GM18861 (cell line): Measurements from ENCODE around the gene NTM.

Experiments used
- ATAC-seq: cut with Tn5 transposase; IDR thresholded peaks from one replicate; pipeline ENCODE4 v1.9.1; 2021; ENCODE audit not compliant: unreplicated experiment

Gene NTM

DNA sequence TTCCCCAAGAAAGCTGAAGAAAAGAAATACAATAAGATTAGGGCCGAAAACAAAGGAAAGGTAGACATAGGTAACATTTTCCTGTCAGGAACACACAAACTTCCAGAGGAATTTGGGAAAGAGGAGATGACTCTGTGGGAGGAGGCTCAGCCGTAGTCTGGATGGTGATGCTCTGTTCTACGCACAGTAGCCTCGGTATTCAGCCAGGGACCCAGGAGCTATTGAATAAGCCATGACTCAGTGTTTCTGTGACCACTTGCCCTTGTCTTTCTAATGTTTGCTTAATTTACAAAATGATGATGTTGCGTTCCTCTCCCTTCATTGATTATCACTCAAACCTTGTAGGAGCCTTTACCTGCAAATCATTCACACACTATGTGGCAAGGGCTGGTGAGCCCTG is 745.0 kb downstream of the NTM start:
- no peak for ATAC-seq

DNA sequence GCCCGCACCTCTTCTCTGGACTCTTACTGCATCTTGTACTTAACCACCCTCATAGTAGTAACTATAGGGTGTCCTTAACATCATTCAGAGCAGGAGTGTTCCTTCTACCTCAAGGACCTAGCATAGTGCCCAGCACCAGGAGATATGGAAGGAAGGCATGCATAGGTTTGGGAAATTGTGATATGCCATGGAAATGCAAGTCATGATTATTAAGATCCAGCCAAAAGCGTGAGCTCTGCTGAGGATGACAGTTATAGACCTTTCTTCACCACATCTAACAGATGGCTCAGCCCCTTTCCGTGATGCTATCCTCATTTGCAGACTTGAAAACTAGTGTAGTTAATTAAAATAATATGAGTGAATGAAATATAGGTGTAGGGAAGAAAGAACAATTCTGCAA is 746.1 kb downstream of the NTM start:
- no peak for ATAC-seq

GRCh38 chr11:132118661-132119060 is 748.2 kb downstream of the NTM start:
- ATAC-seq: no peak

DNA sequence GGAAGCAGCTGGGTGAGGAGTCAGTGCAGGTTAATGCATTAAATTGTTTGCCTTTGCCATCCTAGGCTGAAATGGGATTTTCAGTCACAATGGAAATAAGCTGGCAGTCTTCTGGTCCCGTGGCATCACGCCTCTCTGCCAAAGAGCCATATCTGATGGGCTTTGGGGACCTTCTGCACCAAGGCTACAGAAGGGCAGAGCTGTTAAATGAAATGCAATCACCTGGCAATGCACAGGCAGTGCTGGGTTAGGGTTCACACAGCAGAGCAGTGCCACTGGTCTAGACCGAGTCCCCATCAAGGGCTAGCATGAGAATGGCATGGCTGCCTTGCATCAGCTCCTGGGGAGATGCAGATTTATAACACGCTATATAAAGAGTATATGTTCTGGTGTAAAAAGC is 749.2 kb downstream of the NTM start:
- no peak for ATAC-seq

DNA sequence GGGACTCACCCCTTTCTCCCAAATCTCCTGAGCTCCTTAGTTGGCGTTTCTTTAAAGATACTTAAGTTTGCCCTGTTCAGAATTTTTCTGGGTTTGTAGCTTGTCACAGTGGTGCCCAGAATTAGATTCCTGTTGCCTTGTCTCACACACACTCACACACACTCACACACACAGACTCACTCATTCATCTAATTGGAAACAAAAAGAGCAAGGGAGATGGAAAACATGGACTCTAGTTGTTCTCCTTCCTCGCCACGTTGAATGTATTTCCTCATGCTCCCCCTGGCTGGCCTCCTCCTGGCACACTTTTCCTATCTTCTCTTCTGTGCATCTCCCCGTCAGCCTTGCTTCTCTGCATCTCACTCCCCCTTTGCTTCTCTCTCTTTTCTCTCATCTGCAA is 752.3 kb downstream of the NTM start:
- ATAC-seq: no peak

DNA sequence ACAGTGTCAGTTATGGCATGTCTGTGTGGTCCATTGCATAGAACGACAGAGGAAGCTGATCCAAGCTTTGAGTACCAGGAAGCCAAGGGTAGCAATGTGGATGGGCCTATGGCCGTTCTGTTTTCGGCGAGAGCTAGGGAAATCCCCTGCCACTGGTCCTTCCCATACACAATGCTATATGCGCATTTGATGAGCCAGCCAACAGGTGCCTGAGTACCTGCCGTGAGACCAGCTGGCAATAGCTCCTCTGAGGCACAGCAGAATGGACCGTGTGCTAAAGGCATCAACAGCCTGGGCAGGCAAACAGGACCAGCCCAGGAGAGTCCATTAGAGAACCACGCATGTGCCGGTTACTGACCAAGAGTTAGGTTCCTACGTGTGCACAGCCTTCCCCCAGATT is 753.0 kb downstream of the NTM start:
- no peak for ATAC-seq

DNA sequence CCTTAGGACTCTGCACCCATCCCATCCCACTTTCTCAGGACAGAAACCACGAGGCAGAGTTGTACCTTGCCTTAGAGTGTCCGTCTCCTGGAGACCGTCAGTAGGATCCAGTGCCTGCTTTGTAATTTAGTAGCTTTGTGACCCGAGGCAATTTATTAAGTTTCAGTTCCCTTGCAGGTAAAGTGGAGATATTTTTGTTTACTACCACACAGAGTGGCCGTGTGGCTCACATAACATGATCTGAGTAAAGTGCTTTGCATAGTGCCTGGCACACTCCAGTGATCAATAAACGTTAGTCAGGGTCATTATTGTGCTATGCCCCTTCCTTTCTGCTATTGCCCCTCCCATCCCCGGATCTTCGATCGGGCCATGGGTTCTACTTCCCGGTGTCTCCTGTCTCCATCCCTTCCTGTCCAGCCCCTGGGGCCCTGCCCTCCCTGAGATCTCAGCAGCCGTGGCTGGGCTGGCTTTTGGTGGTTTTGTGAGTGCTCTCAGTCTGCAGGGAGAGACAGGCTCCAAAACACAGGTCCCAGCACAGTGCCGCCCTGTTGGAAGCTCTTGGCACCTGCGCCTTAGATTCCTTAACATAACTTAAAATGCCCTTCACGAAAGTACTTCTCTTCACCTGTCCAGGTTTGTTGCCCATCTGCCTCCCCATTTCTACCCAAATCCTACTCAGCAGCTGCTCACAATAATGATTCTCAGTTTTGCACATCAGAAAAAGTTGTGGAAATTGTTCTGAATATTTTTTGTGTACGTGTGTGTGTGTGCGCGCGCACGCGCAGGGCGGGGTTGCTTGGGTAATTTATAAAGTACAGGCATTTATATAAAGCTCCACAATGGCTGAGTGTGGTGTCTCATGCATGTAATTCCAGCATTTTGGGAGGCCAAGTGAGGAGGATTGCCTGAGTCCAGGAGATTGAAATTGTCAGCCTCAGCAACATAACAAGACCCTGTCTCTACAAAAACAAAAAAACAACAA is 753.7 kb downstream of the NTM start:
- ATAC-seq: no peak

GRCh38 chr11:132125988-132126871 is 755.8 kb downstream of the NTM start:
- ATAC-seq: no peak

DNA sequence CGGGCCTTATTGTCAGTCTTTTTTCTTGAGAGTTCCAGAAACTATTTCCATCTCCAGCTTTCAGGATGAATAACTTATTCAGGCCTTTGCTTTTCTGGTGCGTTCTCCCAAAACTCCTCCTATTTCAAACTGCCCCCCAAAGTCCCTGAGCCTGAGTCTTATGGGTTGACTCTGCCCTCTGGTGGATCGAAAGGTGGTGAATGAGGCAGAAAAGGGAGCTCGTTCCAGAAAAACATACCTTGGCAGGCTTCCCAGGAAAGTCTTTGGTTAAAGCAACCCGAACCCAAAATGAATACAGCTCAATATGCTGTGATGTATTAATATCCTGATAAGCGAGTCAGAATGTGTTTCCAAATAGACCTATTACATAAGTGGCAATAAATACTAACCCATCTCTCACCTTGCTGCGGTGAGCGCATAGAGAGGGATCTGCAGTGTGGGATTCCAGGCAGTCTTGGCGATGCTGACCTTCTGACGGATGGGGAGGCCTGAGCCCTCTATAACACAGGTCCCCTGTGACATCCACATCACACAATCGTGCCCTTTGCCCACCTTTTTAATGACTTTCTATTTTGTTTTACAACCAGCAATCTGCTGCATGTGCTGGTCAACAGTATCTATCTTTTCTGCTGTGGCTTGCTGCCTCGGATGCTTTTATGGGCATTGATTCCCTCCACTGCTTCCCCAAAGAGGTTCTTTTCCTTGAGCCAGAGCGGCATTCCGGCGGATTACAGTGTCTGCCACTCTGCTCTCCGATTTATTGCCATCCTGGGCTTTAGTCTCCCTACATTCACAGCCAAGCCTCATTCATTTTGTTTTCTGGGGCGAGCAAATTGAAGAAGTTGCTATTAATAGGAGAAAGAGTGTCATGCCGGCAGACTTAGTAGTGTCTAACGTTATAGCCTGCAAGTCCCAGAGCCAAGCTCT is 756.8 kb downstream of the NTM start:
- ATAC-seq: no peak

DNA sequence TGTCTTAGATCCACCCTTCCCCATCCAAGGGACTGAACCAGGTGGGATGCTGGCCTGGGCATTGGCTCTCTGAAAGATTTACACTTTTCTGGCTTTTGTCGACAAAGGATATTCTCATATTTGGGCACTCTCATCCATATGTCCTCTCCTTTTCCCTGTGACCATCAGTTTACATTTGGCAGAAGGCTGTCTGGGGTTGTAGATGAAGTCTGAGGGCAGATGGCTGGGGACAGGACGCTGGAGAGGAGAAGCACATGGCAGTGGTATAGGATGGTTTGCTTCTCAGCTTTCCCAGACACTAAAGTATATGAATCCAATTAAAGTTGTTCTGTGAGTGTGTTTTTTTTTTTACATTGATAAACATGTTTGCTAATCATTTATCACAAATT is 757.5 kb downstream of the NTM start:
- ATAC-seq: no peak

DNA sequence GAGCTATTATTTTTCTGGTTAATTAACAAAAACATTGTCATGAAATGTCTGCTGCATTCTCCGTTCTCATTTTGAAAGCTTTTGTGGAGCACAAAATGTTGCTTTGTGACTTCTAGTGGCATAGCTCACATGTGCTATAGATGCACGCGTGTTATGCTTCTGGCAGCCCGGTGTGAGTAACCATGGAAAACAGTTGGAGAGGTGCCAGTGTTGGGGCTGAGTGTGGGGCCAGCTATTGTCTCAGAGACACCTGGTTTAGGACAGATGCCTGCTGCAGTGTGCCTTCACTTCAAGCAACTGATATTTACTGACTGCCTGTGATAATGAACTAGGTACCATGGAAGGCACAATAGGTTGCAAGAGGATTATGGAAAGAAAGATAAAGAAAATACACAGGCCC is 760.6 kb downstream of the NTM start:
- no peak for ATAC-seq

- no peak for ATAC-seq
Measured at GRCh38 chr11:132131961-132132360, 761.5 kb downstream of the NTM start.

- ATAC-seq: no peak
Measured at GRCh38 chr11:132134322-132134721, 763.9 kb downstream of the NTM start.

- no peak for ATAC-seq
Measured at GRCh38 chr11:132137289-132137980, 767.0 kb downstream of the NTM start.

GRCh38 chr11:132137981-132138313 is 767.5 kb downstream of the NTM start:
- ATAC-seq: no peak

DNA sequence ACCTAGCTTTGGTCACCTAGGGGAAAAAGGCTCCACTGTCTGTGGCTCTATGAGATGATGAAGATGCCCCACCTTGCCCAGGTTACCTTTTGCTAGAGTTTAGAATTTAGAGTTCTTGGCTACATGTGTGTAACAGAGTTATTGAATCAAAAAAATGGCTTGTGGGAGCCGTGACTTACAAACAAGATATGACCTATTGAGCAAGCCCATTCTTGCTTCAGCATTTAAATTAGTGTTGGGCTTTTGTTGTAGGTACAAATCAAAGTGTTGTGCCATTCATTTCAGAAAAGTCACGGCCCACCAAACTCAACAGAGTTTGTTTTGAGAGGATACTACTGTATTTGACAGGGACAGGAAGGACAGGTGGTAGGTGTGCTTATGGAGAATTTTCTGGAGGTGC is 768.8 kb downstream of the NTM start:
- ATAC-seq: no peak

- no peak for ATAC-seq
Measured at GRCh38 chr11:132140056-132140455, 769.6 kb downstream of the NTM start.

DNA sequence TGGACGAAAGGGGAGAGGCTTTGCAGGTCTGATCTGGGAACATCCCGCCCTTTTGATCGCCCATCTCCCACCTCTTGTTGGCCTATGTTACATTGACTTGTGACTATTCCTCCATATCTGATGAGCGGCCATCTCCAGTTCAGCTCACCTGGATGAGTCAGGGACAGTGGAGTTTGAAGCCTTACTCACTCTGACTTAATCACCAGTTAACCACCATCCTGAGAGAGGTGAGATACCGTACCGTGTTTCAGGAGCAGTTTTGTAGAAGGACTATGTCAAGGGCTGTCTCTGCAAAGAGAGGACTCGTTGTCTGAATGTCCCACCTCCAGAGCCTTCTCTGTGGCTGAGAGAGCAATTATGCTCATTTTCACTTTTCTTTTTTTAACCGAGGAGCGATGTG is 771.7 kb downstream of the NTM start:
- ATAC-seq: no peak

GRCh38 chr11:132142554-132142953 is 772.1 kb downstream of the NTM start:
- no peak for ATAC-seq

DNA sequence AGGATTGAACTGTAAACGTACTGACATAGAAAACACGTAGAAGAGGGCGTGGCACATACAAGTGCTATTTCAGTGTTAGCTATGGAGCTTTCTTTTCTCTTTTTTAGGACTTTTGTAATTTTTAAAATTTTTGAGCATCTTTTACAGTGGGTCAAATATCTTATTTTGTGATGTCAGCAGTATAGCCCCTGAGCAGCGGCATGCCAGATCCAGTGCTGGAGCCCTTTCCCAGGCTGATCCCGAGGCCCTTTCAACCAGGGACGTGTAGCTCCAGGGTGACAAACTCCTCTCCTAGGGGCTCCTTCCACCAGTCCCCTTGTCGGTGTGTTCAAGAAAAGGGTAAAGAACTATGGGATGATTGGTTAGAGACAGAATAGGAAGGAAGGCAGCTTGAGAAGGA is 777.0 kb downstream of the NTM start:
- ATAC-seq: no peak
